AG08396 (cell line): ENCODE results near the gene CLBA1.

ENCODE experiments used
- DNase-seq: peaks from one replicate; pipeline ENCODE4 v3.0.0; 2012; ENCODE audit warnings: low spot score, mixed read lengths

Gene CLBA1

GRCh38 chr14:104968541-104969401 is 16.8 kb upstream of the CLBA1 start:
- DNase-seq: no peak

GRCh38 chr14:104969741-104970230 is 15.8 kb upstream of the CLBA1 start:
- no peak for DNase-seq

- peak; percentile 71 for DNase-seq
Measured at GRCh38 chr14:104970231-104971068, 15.1 kb upstream of the CLBA1 start.

GRCh38 chr14:104971447-104972240 is 13.9 kb upstream of the CLBA1 start:
- DNase-seq: no peak

DNA sequence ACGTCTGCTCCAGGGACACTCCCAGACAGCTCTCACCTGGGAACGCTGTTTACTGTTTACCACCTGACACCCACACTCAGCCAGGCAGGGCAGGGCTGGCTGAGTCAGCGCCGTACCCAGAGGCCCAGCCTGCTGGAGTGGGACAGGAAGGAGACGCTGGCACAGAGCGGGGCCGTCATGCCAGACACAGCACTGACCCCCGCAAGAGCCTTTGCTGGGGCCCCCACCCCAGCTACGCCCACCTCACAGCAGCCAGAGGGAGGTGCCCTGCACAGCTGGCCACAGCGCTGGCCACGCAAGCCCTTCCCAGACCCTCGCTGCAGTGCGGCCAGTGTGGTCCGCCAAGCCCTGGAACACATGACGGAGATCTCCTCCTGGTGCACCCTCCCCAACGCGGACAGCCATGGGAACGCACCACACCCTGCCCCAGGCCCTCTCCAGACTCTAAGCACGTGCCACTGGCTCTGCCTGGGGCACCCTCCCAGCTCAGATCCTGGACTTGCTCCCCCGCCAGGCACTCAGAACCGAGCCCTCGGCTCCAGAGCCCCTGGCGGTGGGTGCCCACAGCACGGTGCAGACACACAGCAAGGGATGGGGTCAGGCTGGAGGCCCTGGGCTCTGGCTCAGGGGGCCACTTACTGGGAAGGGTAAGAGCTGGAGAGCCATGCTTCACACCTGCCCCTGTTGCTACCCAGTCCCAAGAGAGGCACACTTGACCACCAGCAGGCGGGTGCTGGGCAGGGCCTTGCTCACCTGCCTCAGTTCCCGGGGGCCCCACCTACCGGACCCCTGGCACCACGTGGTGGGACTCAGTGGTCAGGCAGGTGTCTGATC is 13.1 kb upstream of the CLBA1 start:
- no peak for DNase-seq

GRCh38 chr14:104973135-104973384 is 12.5 kb upstream of the CLBA1 start:
- peak; percentile 95 for DNase-seq

DNA sequence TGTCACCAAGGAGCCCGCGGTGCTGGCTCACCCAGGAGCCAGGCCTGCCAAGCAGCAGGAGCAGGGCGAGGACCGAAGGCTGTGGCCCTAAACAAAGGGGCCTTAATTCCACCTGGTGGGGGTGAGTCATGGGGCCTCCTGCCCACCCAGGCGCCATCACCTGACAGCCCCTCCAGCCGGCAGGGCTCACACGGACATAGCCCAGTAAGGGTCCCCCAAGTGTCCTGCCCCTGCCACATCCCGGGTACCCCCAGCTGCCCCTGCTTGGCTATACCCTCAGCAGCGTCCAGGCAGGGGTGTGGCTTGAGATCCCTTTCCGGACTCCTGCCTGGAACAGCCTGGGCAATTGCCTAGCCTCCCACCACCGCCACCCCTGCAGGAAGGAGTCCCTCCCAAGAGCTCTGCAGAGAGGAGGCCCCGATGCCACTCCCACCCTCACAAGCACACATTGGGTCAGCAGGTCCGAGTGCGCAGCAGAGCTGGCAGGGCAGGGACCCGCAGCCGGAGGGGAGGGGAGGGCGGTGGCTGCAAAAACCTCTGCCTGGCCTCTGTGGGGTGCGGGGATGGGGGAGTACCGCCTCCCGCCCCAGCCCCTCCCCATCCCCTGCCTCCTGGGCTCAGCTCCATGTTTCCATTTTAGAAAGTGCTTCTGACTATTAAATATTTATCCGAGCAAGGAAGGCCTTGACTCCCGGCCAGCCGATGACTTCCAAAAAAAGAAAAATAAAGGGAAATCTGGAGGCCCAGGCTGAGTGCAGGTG is 12.0 kb upstream of the CLBA1 start:
- peak; percentile 56 for DNase-seq

DNA sequence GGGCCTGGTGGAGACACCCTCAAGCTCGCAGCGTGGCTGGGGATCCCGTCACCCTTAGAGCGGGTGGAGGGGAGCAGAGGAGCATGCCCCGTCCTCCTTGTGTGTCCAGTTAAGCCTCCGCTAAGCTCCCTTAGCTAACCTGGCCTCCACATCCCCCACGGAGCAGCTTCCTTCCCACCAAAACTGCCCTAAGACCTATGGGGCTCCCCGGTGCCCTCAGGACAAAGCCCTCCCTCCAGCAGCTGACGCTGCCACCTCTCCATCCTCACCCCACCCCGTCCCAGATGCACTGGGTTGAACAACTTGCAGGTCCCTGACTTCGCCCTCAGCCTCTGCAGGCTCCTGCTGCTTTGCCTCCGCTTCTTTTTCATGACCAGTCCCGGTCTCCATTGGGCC is 11.4 kb upstream of the CLBA1 start:
- no peak for DNase-seq

DNA sequence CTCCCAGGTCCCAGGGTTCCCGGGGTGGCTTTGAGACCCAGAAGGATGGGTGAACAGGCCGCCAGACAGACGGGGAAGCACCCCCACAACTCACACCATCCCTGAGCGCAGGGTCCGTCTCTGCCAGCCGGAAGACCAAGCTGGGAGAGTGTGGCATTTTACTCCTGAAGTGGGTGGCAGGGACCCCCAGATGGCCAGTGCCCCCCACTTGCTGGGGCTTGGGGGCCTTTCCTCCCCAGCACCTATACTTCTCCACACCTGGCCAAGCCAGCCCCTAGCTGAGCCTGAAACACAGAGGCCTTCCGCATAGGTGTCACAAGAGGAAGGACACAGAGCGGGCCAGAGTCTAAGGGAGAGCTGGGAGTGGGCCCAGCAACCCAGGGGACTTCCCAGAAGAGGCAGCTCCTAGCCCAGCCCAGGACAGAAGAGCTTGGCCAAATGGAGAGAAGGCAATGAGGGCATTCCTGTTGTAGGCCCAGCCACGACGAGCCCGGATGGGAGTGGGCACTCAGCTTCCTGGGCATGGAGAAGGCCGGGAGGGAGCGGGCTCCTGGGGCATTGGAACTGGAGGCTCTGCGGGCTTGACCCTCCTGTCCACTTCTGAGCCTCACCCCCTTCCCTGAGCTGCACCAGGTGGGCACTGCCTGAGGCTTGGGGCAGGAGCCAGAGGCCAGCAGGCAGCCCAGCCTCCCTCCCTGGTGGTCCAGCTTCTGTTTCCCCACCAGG is 10.8 kb upstream of the CLBA1 start:
- no peak for DNase-seq

DNA sequence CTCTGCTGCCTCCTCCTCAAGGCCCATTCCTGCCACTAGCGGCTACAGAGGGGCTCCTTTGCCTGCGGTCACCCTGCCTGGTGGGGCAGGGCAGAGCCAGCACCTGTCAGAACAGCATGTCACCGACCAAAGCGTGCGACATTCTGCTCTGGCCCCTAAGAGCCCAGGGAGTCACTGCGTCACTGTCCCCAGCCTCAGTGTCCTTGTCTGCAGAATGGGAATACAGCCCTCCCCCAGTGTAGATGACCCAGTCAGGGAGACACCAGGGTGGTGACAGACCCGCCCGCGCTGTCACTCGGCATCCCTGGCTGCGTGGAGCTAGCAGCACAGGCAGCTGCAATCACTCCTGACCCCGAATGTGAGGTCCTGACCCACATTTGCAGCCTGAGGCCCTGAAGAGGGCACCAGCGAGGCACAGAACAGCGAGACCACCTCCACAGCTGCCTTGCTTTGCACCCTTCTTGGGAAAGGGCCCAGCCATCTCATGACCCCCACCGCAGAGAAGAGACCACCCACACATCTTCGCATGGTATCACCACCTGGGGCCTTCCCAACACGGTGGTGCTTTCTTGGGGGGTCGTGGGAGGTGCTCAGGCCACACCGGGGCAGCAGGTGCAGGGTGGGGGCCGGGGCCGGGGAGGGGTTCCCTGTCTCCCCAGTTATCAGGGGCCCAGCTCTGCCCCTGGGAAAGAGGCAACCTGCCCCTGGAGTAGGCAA is 9.9 kb upstream of the CLBA1 start:
- DNase-seq: no peak

DNA sequence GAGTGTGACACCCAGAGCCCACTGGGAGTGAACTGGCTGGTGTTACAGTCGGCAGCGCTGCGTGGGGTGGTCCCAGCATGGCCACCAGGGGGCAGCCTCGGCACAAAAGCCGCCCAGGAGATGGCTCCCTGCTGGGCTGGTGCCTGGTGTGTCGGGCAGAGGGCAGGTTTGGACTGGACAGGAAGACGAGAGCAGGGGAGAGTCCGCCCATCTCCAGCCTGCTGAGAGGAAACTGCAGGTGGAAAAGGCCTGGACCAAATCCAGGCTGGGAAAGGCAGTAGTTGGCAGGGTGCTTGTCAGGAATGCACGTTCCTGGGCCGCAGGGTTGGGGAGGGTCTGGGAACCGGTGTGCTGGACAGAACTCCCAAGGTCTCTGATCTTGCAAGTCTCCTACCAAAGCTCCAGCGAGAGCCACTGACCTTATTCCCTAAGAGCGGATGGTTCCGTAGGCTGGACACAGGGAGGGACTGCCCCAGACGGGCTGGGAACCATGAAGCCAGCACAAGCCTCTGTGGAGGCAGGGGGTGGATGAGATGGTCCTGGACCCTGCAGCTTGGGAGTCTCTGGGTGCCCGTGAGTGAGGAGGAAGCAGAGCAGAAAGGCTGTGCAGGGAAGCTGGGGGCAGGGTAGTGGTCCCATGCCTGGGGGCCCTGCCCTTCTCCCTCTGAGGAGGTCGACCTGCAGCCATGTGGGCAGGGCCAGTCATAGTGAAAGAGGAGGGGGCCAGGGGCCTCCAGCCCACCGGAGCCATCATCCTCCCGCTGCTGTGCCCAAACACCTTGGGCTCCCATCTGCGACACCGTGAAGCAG is 9.2 kb upstream of the CLBA1 start:
- DNase-seq: peak; percentile 81

DNA sequence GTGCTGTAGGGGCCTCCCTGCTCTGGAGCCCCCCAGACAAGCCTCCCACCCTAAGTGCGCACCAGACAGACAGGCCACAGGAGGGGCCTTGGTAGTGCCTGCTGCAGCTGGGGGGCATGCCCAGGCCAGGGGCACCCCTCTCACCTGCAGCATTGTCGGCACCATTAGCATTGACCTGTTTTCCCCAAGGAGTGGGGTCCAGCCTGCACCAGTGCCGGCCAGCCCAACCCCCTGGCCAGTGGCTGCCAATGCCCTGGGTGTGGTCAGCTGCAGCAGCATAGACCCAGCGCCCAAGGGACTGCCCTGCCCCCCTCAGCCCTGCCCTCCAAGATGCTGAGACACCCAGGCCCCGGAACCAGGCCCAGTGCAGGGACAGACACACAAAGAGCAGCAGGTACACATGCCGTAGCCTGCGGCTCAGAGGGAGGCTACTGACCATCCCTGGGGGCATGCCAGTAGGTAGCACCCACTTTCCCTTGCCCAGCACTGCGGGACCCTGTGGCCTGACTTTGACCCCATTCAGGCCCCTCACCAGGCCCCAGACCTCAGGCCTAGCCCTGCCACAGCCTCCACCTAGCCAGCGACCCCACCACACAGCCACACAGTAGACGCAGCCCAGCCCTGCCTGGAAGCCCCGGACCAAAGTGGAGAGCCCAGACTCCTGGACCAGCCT is 8.4 kb upstream of the CLBA1 start:
- no peak for DNase-seq

DNA sequence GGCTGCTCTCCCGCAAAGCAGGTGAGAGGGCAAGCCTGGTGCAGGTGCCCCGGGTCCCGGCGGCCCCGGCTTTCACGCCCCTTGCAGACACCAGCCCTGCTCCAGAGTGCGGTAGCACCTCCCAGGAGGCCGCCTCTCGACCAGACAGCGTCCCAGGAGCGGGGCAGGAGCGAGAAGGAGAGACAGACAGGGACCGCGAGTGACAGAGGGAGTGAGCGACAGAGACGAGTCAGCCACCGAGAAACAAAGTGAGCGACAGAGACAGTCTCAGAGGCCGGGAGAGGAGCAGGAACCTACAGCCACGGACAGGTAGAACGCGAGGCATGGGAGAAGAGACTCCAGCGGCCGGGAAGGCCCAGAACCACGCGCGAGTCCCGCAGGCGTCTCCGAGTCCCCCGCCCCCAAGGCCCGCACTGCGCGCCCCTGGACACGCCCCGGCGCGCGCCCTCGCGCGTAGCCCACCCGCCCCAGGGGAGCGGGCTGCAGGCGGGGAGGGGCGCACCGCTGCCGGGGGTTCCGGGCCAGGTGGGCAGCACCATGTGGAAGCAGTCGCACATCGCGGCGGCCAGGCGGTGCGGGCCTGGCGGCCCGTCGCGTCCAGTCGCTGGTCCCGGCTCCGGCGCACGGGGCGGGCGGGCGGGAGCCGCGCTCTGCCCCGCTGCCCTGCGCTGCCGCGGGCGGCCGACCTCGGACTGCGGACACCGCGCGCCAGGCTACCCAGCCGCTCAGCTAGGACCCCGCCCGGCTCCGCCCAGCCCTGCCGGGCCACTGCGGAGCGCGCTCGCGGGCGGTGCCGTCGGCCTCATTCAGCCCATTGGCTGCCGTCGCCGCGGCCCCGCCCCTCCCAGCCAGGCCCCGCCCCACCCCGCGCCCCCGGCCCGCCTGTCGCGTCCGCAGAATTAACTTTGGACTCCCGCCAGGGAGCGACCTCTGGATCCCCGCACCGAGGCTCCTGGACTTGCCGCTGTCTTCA is 7.6 kb upstream of the CLBA1 start, which contains the start of gene AHNAK2:
TSS of gene AHNAK2 (minus strand) at position 694 of the 973 bp plus-strand sequence. CDS start at position 557, 137 bp downstream.
- DNase-seq: peak; percentile 89

GRCh38 chr14:104978746-104979691 is 6.6 kb upstream of the CLBA1 start:
- no peak for DNase-seq
